ENCODE data around the gene SLC7A1. TPM values are rescaled to one million over a fixed set of nuclear protein-coding genes. Genes with fewer than 3 reads are reported as not detected.

The SLC7A1 gene
- total and polyA plus RNA-seq, 2 of the 13 experiments (the other 11 are each of a cell fraction or from before 2014, with no cell fraction given) = 14.5 to 15.3 TPM

GRCh38 chr13:29571876-29572570 lies 23.5 kb downstream of the SLC7A1 start (continued):
- TF ChIP-seq ZNF687 (CRISPR knock-in tag; IDR thresholded peaks at IDR 0.05) (peak; percentile 86), SP5 (CRISPR knock-in tag; IDR thresholded peaks at IDR 0.05; ENCODE audit: borderline replicate concordance, low read depth) (peak; percentile 69; the same call in 1 of the 2 replicates), SAP130 (CRISPR knock-in tag; IDR thresholded peaks at IDR 0.05; ENCODE audit: low read depth) (peak; percentile 85), ZNF292 (CRISPR knock-in tag; IDR thresholded peaks at IDR 0.05; ENCODE audit: borderline replicate concordance, low read depth) (peak; percentile 49; the same call in 1 of the 2 replicates), GABPA (IDR thresholded peaks at IDR 0.05; ENCODE audit: low read depth, low read length) (no peak), GABPA (CRISPR knock-in tag; IDR thresholded peaks at IDR 0.05; ENCODE audit: low read depth) (peak; percentile 57), RELA (CRISPR knock-in tag; IDR thresholded peaks at IDR 0.05) (no peak), EP300 (IDR thresholded peaks at IDR 0.05; ENCODE audit: low read depth in 2 of 2, low read length in 2 of 2) (peak; percentile 16 to 91; a peak in 2 of 4 replicates), EP300 (CRISPR knock-in tag; IDR thresholded peaks at IDR 0.05; ENCODE audit: borderline replicate concordance) (peak; percentile 92), HNF1A (IDR thresholded peaks at IDR 0.05; ENCODE audit: low read depth) (peak; percentile 46; the same call in 1 of the 2 replicates), HNF1A (CRISPR knock-in tag; IDR thresholded peaks at IDR 0.05; ENCODE audit: borderline replicate concordance) (peak; percentile 35; the same call in 1 of the 2 replicates), SOX5 (CRISPR knock-in tag; IDR thresholded peaks at IDR 0.05; ENCODE audit: borderline replicate concordance) (peak; percentile 94)
